SW 1271 (cell line): ENCODE measurements around the gene ALPG.
"Not testable (repeated sequence)": the region's sequence is repeated elsewhere in the genome, so short reads cannot be mapped to it uniquely, and the experiment has no call there.

Experiments used
- DNase-seq, 2 experiments: peaks; one replicate each; lab custom pipeline; 2025; lab: John Stamatoyannopoulos, UW

ALPG gene

GRCh38 chr2:232396683-232397082 lies 10.0 kb upstream of the ALPG start:
- DNase-seq = no peak

- DNase-seq = no peak
These were observed 8.2 kb upstream of the ALPG start for GRCh38 chr2:232398293-232399034.

DNA sequence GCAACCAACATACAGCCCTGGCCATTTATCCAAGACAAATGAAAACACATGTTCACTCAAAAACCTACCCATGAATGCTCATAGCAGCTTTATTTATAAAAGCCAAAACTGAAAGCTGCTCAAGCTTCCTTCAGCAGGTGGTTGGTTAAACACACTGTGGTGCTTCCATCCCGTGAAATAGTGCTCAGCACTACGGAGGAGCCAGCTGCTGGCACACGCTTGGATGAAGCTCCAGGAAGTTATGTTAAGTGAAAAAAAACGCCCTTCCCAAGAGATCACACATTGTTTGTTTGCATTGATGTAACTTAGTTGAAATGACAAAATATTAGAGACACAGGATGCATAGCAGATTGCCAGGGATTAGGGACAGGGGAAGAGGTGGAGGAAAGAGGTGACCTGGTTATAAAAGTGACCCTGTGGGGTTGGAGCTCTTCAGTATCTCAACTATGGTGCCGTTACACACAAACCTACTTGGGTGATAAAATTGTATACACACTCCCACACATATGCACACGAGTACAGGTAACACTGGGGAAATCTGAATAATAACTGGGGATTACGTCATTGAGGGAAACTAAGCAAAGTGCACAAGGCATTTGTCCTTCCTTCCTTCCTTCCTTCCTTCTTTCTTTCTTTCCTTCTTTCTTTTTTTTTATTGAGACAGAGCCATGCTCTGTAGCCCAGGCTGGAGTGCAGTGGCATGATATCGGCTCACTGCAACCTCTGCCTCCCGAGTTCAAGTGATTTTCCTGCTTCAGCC lies 6.2 kb upstream of the ALPG start:
- DNase-seq = no peak

GRCh38 chr2:232402518-232402917 lies 4.1 kb upstream of the ALPG start:
- no peak for DNase-seq

DNA sequence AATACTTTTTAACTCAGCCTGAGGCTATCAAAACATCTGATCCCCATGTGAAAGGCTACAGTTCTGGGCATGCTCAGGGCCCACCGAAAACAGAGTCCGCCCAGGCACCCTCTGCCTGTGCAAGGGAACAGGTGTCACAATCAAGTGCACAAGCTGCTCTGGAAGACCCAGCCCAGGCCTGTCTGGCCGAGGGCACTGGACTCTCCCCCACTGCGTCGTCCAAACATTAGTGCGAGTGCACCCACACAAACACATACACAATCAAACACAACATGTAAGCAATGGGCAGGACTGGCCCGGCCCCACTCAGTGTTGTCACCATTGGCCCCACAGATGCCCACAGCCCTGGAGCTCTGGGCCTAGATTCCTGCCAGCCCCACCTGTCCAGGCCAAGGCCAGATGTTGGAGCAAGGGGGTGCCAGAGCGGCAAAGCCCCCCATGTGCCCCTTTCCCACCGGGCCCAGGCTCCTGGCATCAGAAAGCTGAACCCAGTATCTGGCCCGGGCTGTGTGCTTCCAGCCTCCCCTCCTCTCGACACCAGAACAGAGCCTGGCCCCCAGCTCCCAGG lies 617 bp upstream of the ALPG start:
- no peak for DNase-seq

DNA sequence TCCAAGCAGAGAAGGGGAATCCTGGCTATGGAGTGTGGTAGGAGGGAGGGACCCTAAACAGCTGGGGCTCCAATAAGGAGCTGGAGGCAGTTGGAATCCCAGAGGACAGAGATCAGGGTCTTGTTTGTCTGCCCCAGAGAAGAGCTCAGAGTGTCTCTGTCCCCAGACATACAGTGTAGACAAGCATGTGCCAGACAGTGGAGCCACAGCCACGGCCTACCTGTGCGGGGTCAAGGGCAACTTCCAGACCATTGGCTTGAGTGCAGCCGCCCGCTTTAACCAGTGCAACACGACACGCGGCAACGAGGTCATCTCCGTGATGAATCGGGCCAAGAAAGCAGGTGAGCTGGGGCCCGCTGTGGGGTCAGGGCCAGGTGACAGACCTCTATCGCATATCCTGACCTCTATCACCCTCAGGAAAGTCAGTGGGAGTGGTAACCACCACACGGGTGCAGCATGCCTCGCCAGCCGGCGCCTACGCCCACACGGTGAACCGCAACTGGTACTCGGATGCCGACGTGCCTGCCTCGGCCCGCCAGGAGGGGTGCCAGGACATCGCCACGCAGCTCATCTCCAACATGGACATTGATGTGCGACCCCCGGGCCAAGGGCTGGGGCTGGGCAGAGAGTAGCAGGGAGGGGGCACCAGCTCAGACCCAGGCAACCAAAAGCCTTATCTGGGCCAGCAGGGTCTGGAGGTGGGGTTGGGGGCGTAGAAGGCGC lies 945 bp downstream of the ALPG start:
- DNase-seq = not testable (repeated sequence)

- DNase-seq = not testable (repeated sequence)
These were observed 1.6 kb downstream of the ALPG start for GRCh38 chr2:232408269-232408668.

DNA sequence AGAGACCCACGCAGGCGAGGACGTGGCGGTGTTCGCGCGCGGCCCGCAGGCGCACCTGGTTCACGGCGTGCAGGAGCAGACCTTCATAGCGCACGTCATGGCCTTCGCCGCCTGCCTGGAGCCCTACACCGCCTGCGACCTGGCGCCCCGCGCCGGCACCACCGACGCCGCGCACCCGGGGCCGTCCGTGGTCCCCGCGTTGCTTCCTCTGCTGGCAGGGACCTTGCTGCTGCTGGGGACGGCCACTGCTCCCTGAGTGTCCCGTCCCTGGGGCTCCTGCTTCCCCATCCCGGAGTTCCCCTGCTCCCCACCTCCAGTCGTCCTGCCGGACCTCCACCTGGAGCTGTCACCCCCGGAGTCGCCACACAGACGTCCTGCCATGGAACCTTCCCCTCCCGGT lies 3.0 kb downstream of the ALPG start:
- DNase-seq = not testable (repeated sequence)

GRCh38 chr2:232410238-232410900 lies 3.7 kb downstream of the ALPG start:
- DNase-seq = no peak

- no peak for DNase-seq
These were observed 5.4 kb downstream of the ALPG start for GRCh38 chr2:232411901-232412629.

- no peak for DNase-seq
These were observed 6.3 kb downstream of the ALPG start for GRCh38 chr2:232412986-232413385.

- no peak for DNase-seq
These were observed 8.6 kb downstream of the ALPG start for GRCh38 chr2:232415138-232415690.

DNA sequence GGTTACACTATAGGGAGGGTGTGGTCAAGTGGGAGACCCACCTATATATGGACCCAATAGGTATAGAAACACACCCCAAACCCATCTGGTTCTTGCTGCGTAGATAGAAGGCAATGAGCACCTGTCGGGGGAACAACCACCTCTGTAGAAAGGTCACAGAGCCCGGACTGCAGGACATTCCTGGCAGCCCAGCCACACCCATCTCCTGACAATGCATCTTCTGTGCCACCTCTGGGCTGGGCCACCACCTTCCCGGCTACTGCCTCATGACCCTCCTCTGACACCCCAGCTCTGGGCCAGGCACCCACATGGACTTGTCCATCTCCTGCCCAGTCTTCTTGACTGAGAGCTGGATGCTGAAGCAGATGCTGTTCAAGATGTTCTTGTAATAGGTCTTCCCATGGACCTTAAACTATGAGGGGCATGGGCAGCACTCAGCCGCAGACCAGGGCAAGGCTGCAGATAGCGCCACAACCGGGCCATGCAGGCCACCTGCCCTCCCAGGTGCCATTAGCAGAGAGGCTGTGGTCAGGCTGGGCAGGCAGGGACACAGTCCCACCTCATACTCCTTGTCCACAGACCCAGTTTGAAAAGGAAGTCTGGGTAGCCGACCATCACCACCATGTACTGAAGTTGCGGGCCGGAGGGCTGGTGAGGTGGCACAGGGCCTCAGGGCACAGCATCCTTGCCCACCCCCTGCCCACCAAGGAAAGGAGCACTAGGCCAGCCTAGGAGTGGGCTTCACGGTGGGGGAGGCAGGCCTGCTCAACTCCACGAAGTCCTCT lies 9.3 kb downstream of the ALPG start:
- no peak for DNase-seq

DNA sequence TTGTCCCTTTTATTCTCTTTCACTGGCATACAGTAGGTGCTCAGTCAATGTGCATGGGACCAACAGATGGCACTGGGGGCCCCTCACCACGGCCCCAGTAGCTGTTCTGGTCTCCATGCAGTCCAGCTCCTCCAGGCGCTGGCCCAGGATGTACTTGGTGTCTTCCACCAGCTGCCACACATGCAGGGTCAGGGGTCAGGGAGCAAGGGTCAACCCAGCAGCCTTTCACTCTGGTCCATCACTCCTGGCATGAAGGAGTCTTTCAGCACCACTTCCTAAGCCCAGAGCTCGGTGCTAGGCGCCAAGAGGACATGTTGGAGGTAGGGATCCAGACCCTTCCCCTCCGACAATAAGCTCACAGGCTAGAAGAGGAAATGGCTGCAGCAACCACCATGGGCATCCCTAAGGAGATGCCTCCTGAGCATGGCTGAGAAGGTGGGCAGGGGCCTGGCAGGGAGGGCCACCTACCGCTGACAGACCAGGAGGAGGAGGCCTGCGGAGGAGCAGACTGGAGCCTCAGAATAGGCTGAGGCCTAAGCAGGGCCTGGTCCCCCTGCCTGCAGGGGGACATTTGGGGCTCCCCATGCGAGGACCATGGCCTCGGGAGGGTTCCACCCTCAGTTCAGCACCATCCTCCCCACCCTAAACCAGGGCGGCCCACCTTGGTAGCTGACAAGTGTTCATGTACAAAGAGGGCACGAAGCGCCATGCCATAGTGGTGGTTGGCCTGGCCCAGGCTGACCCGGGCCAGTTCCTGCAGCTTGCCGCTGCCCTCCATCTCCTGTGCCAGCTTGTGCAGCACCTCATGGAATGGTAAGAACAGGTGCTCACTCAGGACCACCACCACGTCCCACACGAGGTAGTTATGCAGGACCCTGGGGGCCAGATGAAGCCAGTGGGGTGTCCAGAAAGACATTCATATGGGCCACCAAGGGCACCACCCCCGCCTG lies 10.2 kb downstream of the ALPG start:
- no peak for DNase-seq

DNA sequence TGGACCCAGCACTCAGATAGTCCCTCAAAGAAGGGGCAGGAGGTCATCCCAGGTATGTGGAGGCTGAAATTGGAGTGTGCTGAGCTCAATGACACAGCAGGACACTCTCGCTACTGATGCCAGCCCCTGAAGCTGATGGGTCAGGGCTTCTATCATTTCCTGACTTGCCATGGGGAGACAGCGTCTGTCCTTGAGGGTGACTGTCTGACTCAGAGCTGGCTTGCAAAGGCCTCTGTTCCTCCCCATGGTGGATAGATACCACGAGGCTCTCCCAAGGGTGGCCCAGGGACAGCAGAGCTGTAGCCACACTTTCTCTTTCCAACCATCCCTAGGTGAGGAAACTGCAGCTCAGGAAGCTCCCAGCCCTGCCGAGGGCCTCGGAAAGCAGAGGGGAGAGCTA lies 10.8 kb downstream of the ALPG start:
- no peak for DNase-seq

DNA sequence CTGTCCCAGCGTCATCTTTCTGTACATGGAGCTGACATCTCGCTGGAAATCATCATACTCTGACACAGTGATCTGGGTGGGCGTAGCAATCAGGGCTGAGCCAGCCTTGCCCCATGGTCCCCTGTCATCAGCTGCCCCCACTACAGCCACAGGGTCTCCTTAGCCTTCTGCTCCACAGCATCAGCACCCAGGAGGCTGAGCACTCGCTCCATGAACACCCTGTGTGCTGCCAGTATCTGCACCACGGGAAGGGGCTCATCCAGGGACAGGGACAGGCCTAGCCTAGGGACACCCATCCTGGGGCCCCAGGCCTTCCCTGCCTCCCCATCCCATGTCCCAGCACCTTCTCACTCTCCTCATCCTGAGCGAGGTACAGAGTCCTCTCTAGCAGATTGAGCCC lies 11.4 kb downstream of the ALPG start:
- DNase-seq = no peak

DNA sequence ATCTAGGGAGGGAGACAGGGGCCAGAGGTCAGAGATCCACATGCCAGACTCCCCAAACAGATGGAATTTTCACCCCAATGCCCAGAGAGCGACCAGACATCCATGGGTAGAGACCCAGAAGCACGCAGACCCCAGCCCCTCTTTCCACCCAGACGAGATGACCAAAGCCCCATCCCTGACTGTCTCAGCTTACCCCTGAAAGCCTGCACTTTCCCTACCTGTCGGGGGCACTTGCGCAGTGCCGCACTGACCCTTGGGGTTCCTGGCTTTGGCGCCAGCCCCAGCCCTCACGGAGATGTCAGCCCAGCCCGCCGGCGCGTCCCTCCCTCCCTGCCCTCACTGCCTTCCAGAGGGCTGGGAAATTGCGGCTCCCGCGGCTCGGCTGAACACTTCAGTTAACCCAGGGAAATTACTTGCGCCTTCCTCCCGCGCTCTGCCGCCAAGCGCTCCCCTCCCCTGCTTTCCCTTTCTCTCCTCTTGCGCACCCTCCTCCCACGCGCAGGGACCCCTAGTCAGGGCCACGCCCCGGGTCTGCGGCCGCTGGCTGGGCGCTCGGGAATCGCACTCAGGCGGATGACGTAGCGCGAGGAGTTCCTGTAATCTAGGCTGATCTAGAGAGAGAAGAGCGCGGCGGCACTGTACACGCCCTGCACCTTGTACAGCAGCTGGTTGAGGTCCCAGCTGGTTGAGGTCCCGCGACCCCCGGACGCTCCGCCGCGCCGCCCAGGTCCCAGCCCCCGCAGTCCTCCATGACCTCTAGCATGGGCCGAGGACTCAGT lies 12.0 kb downstream of the ALPG start:
- DNase-seq = no peak
